GM12878 (cell line): Measurements from ENCODE around the gene OSBPL7. TPM values are rescaled to one million over a fixed set of nuclear protein-coding genes. Genes with fewer than 3 reads are reported as not detected.

ENCODE experiments used
- ATAC-seq: fragments of 200-7000 bp; cut with Tn5 transposase; 3 replicates; pipeline ENCODE4 v1.9.1; 2020; ENCODE audit warnings: mild to moderate bottlenecking, moderate library complexity
- BruUV-seq: library from RNA; stranded (reverse); fragments of 400-500 nt; replicated peaks from 2 replicates; lab custom pipeline; 2021; lab: Mats Ljungman, UMichigan
- CTCF ChIA-PET: fragments of 300-600 bp; sonication (Branson Sonifier 250); formaldehyde crosslinking; extraction: SDS; loops from one replicate; lab custom pipeline; 2021; ENCODE audit warnings: inconsistent platforms; lab: Yijun Ruan, JAX
- POLR2A ChIA-PET: fragments of 350-600 bp; formaldehyde crosslinking; extraction: SDS; loops from one replicate; lab custom pipeline; 2021; ENCODE audit warnings: inconsistent platforms; lab: Charles Lee
- RAD21 ChIA-PET: fragments of 300-600 bp; sonication (Branson Sonifier 250); formaldehyde crosslinking; loops from one replicate; lab custom pipeline; 2023; ENCODE audit warnings: antibody characterized with exemption; ENCODE audit not compliant: unreplicated experiment; lab: Charles Lee
- SMC1A ChIA-PET: fragments of 300-600 bp; sonication (Branson Sonifier 250); formaldehyde crosslinking; loops from one replicate; lab custom pipeline; 2023; ENCODE audit not compliant: unreplicated experiment, uncharacterized antibody; lab: Charles Lee
- DNase-seq: peaks from one replicate; pipeline ENCODE4 v3.0.0-alpha.2; 2011; ENCODE audit warnings: low read depth, low spot score
- FAIRE-seq: peaks from 3 replicates; lab custom pipeline; 2011; peaks lifted over from hg19 to GRCh38; lab: Jason Lieb, UNC
- H2AFZ ChIP-seq: 2 replicates; pipeline ENCODE4 v1.6.0; 2011; ENCODE audit warnings: low read depth, low read length, control low read depth; ENCODE audit not compliant: control insufficient read depth
- H3K27ac ChIP-seq: 2 replicates; pipeline ENCODE4 v1.5.1; 2011; ENCODE audit warnings: control low read depth; ENCODE audit not compliant: control insufficient read depth, insufficient read depth
- H3K27me3 ChIP-seq, 2 experiments: replicated peaks in 1 of 2; 2 replicates each; pipeline versions ENCODE4 v1.6.0 to v1.6.1; 2011; ENCODE audit warnings: low read length in 1 of 2; ENCODE audit not compliant: control insufficient read depth in 2 of 2, insufficient read depth in 2 of 2
- H3K36me3 ChIP-seq, 2 experiments: 2 replicates each; pipeline ENCODE4 v1.5.1; 2011; ENCODE audit warnings: low read length in 1 of 2; ENCODE audit not compliant: control insufficient read depth in 2 of 2, insufficient read depth in 2 of 2
- H3K4me1 ChIP-seq: 2 replicates; pipeline ENCODE4 v1.6.1; 2011; ENCODE audit warnings: mild to moderate bottlenecking, low read length, moderate library complexity, mixed read lengths; ENCODE audit not compliant: control insufficient read depth, insufficient read depth
- H3K4me2 ChIP-seq: 2 replicates; pipeline ENCODE4 v1.6.0; 2011; ENCODE audit warnings: control low read depth; ENCODE audit not compliant: control insufficient read depth, insufficient read depth
- H3K4me3 ChIP-seq: fragments of 200-600 bp; sonication (generic); 2 replicates; pipeline ENCODE4 v1.5.1; 2016
- H3K79me2 ChIP-seq: 2 replicates; pipeline ENCODE4 v1.6.0; 2011; ENCODE audit warnings: low read length; ENCODE audit not compliant: control insufficient read depth, insufficient read depth
- H3K9ac ChIP-seq: 2 replicates; pipeline ENCODE4 v1.8.0; 2011; ENCODE audit warnings: low read length, control low read depth, mixed read lengths; ENCODE audit not compliant: control insufficient read depth, insufficient read depth
- H3K9me3 ChIP-seq: replicated peaks from 3 replicates; pipeline ENCODE4 v1.5.1; 2011; ENCODE audit warnings: mild to moderate bottlenecking, low read length; ENCODE audit not compliant: control insufficient read depth, insufficient read depth
- H4K20me1 ChIP-seq: 2 replicates; pipeline ENCODE4 v1.6.0; 2011; ENCODE audit not compliant: control insufficient read depth, insufficient read depth
- ATF3 ChIP-seq: IDR thresholded peaks from 2 replicates; pipeline ENCODE4 v1.6.1; 2011; ENCODE audit warnings: low read depth, mild to moderate bottlenecking, low read length, moderate library complexity, borderline replicate concordance; ENCODE audit errors: extremely low read depth
- EP300 ChIP-seq, 2 experiments: fragments of 150-350 bp in 1 of 2; IDR thresholded peaks; 2 replicates each; pipeline ENCODE4 v1.6.1; 2011 to 2012; ENCODE audit warnings: low read depth in 2 of 2, low read length in 2 of 2, borderline replicate concordance in 1 of 2, improper control_type of control experiment in 1 of 2, inconsistent platforms in 1 of 2; ENCODE audit not compliant: control insufficient read depth in 1 of 2
- EZH2 ChIP-seq: IDR thresholded peaks from 2 replicates; pipeline ENCODE4 v1.6.1; 2012; ENCODE audit warnings: low read depth, mild to moderate bottlenecking, control low read depth, inconsistent platforms, low read length, borderline replicate concordance; ENCODE audit not compliant: control insufficient read depth
- MXI1 ChIP-seq: fragments of 150-350 bp; IDR thresholded peaks from 2 replicates; pipeline ENCODE4 v1.6.1; 2011; ENCODE audit warnings: low read depth, mild to moderate bottlenecking, inconsistent platforms, low read length, improper control_type of control experiment
- TAF1 ChIP-seq: IDR thresholded peaks from 2 replicates; pipeline ENCODE4 v1.6.1; 2011; ENCODE audit warnings: mild to moderate bottlenecking, low read depth, low read length, borderline replicate concordance
- YY1 ChIP-seq: IDR thresholded peaks from 2 replicates; pipeline ENCODE4 v1.6.1; 2011; ENCODE audit warnings: low read depth, mild to moderate bottlenecking, low read length
- ZNF274 ChIP-seq: IDR thresholded peaks from one replicate; pipeline ENCODE4 v1.8.0; 2011; ENCODE audit not compliant: insufficient read length, insufficient read depth
- WGBS: methylation state at CpG from one replicate; pipeline ENCODE4 v1.1.6; 2016; ENCODE audit warnings: low lambda C conversion rate; ENCODE audit not compliant: insufficient replicate concordance, insufficient coverage; ENCODE audit errors: missing lambda C conversion rate; 5-methylcytosine and 5-hydroxymethylcytosine counted together
- in situ Hi-C: fragments of 300-500 bp; cut with MboI; formaldehyde crosslinking; loops from 9 replicates; pipeline ENCODE4 v1.14.3; 2018; ENCODE audit warnings: mixed read lengths
- intact Hi-C: fragments of 100-400 bp; cut with micrococcal nuclease; formaldehyde crosslinking; loops from one replicate; pipeline ENCODE4 v1.14.2; 2022; ENCODE audit not compliant: unreplicated experiment
- polyA plus RNA-seq, 11 experiments: library from polyadenylated mRNA; depleted of rRNA in 4 of 11; unstranded in 6 of 11; stranded (reverse) in 5 of 11; fragments of >200 nt; fragmentation: Nextera tagmentation in 4 of 11; fragmentation: Illumina TruSeq in 1 of 11; extraction: Ambion mirVana in 4 of 11; extraction: Trizol in 1 of 11; gene quantifications; 1 replicate in 1 of 11; 2 replicates in 10 of 11; pipeline versions ENCODE4 v1.2.1 to v1.2.3, GENCODE V29; 2011 to 2016; ENCODE audit warnings: inconsistent platforms in 2 of 11, missing spikeins in 2 of 11, low read depth in 1 of 11
- total RNA-seq, 4 experiments: library from RNA; depleted of rRNA in 3 of 4; stranded (reverse); fragments of >200 nt in 3 of 4; fragmentation: Illumina TruSeq in 1 of 4; extraction: Trizol in 1 of 4; gene quantifications; 2 replicates each; pipeline versions ENCODE4 v1.2.1 to v1.2.3, GENCODE V29; 2013 to 2021
- TF ChIP-seq, protein P1 (sequence below): fragments of 450-650 bp; IDR thresholded peaks from 2 replicates; pipeline ENCODE4 v1.6.1; 2017; ENCODE audit warnings: antibody characterized with exemption, mild to moderate bottlenecking, moderate library complexity
- TF ChIP-seq, protein P2 (sequence below): fragments of 450-650 bp; IDR thresholded peaks from 2 replicates; pipeline ENCODE4 v1.6.1; 2017; ENCODE audit warnings: mild to moderate bottlenecking, low read depth, inconsistent platforms; ENCODE audit not compliant: poor library complexity, severe bottlenecking

OSBPL7 gene
- total and polyA plus RNA-seq, 10 of the 15 experiments (the other 5 are each of a cell fraction or from before 2014, with no cell fraction given): 0.50 to 16.1 (median 6.7) TPM

DNA sequence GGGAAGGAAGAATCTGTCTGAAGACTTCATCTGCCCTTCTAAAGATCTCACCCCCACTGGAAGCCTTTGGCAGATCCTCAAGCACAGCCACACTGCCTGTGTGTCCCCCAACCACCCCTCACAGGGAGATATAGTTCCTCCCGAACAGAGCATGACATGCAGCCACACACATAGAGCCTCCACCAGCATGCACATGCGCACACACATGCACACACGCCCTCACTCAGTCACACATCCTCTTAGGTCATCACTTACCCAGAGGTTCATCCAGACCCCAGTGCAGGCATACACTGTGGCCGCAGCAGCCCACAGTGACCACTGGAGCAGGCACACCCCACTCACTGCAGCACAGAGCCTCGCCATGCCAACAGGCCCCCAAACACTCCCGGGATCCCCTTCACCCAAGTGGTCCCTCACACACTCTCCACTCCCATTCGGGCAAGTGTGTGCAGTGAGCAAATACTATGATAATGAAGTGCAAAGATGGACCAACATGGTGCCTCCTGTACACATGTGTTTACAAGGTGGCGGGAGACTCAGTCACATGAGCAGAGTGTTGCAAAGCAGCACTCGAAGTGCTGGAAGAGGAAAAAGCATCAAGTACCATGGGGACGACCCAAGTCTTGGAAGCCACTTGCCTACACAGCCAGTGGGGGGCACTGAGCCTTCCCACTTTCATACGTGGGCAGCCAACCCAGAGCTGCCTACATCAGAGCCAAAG lies 46.4 kb upstream of the OSBPL7 start:
- H3K4me3 ChIP-seq: no peak overlapping the region
- 29% methylated on average over 11 of the region's 11 CpGs for WGBS
- H3K4me1 ChIP-seq: no peaks in the 10 kb centered on the region; the same call in 1 of the 2 replicates
- DNase-seq (no peak), ATAC-seq (no peak), FAIRE-seq (no peak)
- intact Hi-C loops (no loop called here), in situ Hi-C loops (no loop called here)
- H4K20me1 ChIP-seq: no peaks in the 10 kb centered on the region
- no peaks in the 10 kb centered on the region for H3K9me3 ChIP-seq
- ChIA-PET RAD21 (no interaction called here), POLR2A (interaction anchor here (0.6 kb wide), 1 partner anchor 96 kb away, joined by 5 read pairs; no protein-coding TSS in a partner anchor), CTCF (interaction anchor here (0.8 kb wide), 1 partner anchor 11 kb away, joined by 3 read pairs; no protein-coding TSS in a partner anchor), SMC1A (interaction anchor here (0.6 kb wide), 1 partner anchor 136 kb away, joined by 3 read pairs; no protein-coding TSS in a partner anchor)
- H3K27ac ChIP-seq: no peak overlapping the region
- no peak overlapping the region for H3K4me2 ChIP-seq
- BruUV-seq: no TSS peak
- no peak overlapping the region for H2AFZ ChIP-seq
- no peak for TF ChIP-seq TAF1
- no peak for TF ChIP-seq EP300 (IDR thresholded peaks at IDR 0.05; ENCODE audit: borderline replicate concordance in 1 of 2, control insufficient read depth in 1 of 2, low read depth in 2 of 2, low read length in 2 of 2)
- H3K36me3 ChIP-seq: no peaks in the 10 kb centered on the region
- no peak overlapping the region for H3K9ac ChIP-seq
- H3K79me2 ChIP-seq: no peaks in the 10 kb centered on the region
- peaks cover 0 to 3% of the 10 kb centered on the region in 2 experiments for H3K27me3 ChIP-seq

- no peak for ATAC-seq
- H3K9me3 ChIP-seq: no peaks in the 10 kb centered on the region
- DNase-seq: no peak
- H3K4me2 ChIP-seq: no peak overlapping the region
- ChIA-PET RAD21 (no interaction called here), SMC1A (interaction anchor here (0.6 kb wide), 1 partner anchor 135 kb away, joined by 3 read pairs; no protein-coding TSS in a partner anchor), POLR2A (no interaction called here), CTCF (interaction anchor here (0.8 kb wide), 1 partner anchor 10 kb away, joined by 3 read pairs; no protein-coding TSS in a partner anchor)
- in situ Hi-C loops (no loop called here), intact Hi-C loops (no loop called here)
- peaks cover 0 to 3% of the 10 kb centered on the region in 2 experiments for H3K27me3 ChIP-seq
- H3K4me3 ChIP-seq: no peak overlapping the region
- H2AFZ ChIP-seq: no peak overlapping the region
- WGBS: 43% methylated on average over 19 of the region's 20 CpGs
- no peak for FAIRE-seq
- H4K20me1 ChIP-seq: no peaks in the 10 kb centered on the region
- H3K27ac ChIP-seq: no peak overlapping the region
- no peaks in the 10 kb centered on the region for H3K79me2 ChIP-seq
- no peaks in the 10 kb centered on the region for H3K36me3 ChIP-seq
- BruUV-seq: no TSS peak
- no peak overlapping the region for H3K9ac ChIP-seq
- H3K4me1 ChIP-seq: no peaks in the 10 kb centered on the region
- no peak for TF ChIP-seq ATF3
- no peak for TF ChIP-seq MXI1
- no peak for TF ChIP-seq YY1
- TF ChIP-seq, protein P1, sequence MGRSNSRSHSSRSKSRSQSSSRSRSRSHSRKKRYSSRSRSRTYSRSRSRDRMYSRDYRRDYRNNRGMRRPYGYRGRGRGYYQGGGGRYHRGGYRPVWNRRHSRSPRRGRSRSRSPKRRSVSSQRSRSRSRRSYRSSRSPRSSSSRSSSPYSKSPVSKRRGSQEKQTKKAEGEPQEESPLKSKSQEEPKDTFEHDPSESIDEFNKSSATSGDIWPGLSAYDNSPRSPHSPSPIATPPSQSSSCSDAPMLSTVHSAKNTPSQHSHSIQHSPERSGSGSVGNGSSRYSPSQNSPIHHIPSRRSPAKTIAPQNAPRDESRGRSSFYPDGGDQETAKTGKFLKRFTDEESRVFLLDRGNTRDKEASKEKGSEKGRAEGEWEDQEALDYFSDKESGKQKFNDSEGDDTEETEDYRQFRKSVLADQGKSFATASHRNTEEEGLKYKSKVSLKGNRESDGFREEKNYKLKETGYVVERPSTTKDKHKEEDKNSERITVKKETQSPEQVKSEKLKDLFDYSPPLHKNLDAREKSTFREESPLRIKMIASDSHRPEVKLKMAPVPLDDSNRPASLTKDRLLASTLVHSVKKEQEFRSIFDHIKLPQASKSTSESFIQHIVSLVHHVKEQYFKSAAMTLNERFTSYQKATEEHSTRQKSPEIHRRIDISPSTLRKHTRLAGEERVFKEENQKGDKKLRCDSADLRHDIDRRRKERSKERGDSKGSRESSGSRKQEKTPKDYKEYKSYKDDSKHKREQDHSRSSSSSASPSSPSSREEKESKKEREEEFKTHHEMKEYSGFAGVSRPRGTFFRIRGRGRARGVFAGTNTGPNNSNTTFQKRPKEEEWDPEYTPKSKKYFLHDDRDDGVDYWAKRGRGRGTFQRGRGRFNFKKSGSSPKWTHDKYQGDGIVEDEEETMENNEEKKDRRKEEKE: no peak
- TF ChIP-seq, protein P2, sequence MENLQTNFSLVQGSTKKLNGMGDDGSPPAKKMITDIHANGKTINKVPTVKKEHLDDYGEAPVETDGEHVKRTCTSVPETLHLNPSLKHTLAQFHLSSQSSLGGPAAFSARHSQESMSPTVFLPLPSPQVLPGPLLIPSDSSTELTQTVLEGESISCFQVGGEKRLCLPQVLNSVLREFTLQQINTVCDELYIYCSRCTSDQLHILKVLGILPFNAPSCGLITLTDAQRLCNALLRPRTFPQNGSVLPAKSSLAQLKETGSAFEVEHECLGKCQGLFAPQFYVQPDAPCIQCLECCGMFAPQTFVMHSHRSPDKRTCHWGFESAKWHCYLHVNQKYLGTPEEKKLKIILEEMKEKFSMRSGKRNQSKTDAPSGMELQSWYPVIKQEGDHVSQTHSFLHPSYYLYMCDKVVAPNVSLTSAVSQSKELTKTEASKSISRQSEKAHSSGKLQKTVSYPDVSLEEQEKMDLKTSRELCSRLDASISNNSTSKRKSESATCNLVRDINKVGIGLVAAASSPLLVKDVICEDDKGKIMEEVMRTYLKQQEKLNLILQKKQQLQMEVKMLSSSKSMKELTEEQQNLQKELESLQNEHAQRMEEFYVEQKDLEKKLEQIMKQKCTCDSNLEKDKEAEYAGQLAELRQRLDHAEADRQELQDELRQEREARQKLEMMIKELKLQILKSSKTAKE: no peak
- no peak for TF ChIP-seq EZH2
- TF ChIP-seq ZNF274: no peak
Measured at GRCh38 chr17:47866941-47867340, 45.3 kb upstream of the OSBPL7 start.
